ENCODE results near the gene SGCD.

DNA sequence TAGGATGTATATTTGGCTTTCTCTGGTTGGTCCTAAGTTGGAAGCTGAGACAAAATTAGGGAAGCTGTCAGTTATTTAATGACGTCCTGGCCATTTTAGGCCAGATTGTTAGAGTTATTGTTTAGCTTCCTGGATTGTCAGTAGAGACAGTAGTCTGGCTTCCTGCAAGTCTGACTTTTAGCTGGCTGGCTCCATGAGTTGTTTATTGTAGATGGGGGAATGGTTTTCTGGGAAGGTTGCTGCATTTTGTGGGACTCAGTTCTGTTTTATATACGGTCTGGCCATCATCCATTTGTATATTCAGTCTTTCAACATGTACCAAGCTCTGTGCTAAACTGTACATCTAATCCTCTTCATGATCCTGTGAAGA, 68.3 kb downstream of the SGCD start:
- TF ChIP-seq, protein P1, sequence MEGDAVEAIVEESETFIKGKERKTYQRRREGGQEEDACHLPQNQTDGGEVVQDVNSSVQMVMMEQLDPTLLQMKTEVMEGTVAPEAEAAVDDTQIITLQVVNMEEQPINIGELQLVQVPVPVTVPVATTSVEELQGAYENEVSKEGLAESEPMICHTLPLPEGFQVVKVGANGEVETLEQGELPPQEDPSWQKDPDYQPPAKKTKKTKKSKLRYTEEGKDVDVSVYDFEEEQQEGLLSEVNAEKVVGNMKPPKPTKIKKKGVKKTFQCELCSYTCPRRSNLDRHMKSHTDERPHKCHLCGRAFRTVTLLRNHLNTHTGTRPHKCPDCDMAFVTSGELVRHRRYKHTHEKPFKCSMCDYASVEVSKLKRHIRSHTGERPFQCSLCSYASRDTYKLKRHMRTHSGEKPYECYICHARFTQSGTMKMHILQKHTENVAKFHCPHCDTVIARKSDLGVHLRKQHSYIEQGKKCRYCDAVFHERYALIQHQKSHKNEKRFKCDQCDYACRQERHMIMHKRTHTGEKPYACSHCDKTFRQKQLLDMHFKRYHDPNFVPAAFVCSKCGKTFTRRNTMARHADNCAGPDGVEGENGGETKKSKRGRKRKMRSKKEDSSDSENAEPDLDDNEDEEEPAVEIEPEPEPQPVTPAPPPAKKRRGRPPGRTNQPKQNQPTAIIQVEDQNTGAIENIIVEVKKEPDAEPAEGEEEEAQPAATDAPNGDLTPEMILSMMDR (IDR thresholded peaks at IDR 0.05) = no peak
- TF ChIP-seq POLR2A (IDR thresholded peaks at IDR 0.05) = no peak
